ENCODE data around the gene S100A10. TPM values are rescaled to one million over a fixed set of nuclear protein-coding genes. Genes with fewer than 3 reads are reported as not detected.
A peak's percentile ranks its signal among the peaks of the same experiment; 100 is the strongest.

The S100A10 gene
- total RNA-seq, 2 donors from 2014 or later: 40.7 to 105 TPM

GRCh38 chr1:151981178-151981525, 12.5 kb downstream of the S100A10 start:
- TF ChIP-seq POLR2A (IDR thresholded peaks at IDR 0.05): no peak
- WGBS, 2 donors: 74 to 82% methylated on average over 5 of the region's 5 CpGs
- no peak overlapping the region for H3K4me3 ChIP-seq
- H3K9me3 ChIP-seq: no peaks in the 10 kb centered on the region
- no peak for DNase-seq
- no peaks in the 10 kb centered on the region for H3K27me3 ChIP-seq
- peaks cover 8% of the 10 kb centered on the region for H3K4me1 ChIP-seq
- no peak overlapping the region for H3K27ac ChIP-seq
- no peak for ATAC-seq
- H3K36me3 ChIP-seq (replicated peaks in 1 of 2; ENCODE audit: insufficient read depth in 1 of 2, low read depth in 2 of 2): peaks cover 0 to 4% of the 10 kb centered on the region in 2 donors
- intact Hi-C loops (cut with DNase I): no loop called here

GRCh38 chr1:151980287-151981177, 13.1 kb downstream of the S100A10 start:
- ATAC-seq (peak; percentile 27), DNase-seq (peak in 1 of 4 donors; percentile 31)
- 50 to 54% methylated on average over 5 of the region's 5 CpGs for WGBS, 2 donors
- Histone ChIP-seq H3K27me3 (no peaks in the 10 kb centered on the region), H3K4me1 (peaks cover 8% of the 10 kb centered on the region), H3K9me3 (no peaks in the 10 kb centered on the region), H3K4me3 (no peak overlapping the region), H3K27ac (peak overlapping the region in 2 of 4 donors; percentile 8 to 14), H3K36me3 (replicated peaks in 1 of 2; ENCODE audit: insufficient read depth in 1 of 2, low read depth in 2 of 2) (peaks cover 0 to 3% of the 10 kb centered on the region in 2 donors)
- no peak for TF ChIP-seq POLR2A (IDR thresholded peaks at IDR 0.05)
- TF ChIP-seq CTCF (IDR thresholded peaks at IDR 0.05): no peak
- intact Hi-C loops (cut with DNase I): no loop called here

GRCh38 chr1:151978922-151979321, 14.7 kb downstream of the S100A10 start:
- no peak for DNase-seq
- 32 to 43% methylated on average over 5 of the region's 5 CpGs for WGBS, 2 donors
- H3K4me3 ChIP-seq: no peak overlapping the region
- H3K4me1 ChIP-seq: peaks cover 15% of the 10 kb centered on the region
- H3K9me3 ChIP-seq: no peaks in the 10 kb centered on the region
- no peak for ATAC-seq
- H3K27ac ChIP-seq: no peak overlapping the region
- H3K27me3 ChIP-seq: no peaks in the 10 kb centered on the region
- TF ChIP-seq POLR2A (IDR thresholded peaks at IDR 0.05) (no peak), CTCF (IDR thresholded peaks at IDR 0.05) (no peak)
- intact Hi-C loops (cut with DNase I): no loop called here
- peaks cover 0 to 2% of the 10 kb centered on the region in 2 donors for H3K36me3 ChIP-seq (replicated peaks in 1 of 2; ENCODE audit: insufficient read depth in 1 of 2, low read depth in 2 of 2)

GRCh38 chr1:151977662-151978230, 15.9 kb downstream of the S100A10 start:
- Histone ChIP-seq H3K27me3 (no peaks in the 10 kb centered on the region), H3K36me3 (replicated peaks in 1 of 2; ENCODE audit: insufficient read depth in 1 of 2, low read depth in 2 of 2) (peaks cover 0 to 2% of the 10 kb centered on the region in 2 donors), H3K9me3 (no peaks in the 10 kb centered on the region), H3K27ac (no peak overlapping the region), H3K4me3 (no peak overlapping the region), H3K4me1 (peaks cover 21% of the 10 kb centered on the region)
- WGBS, 2 donors: 63 to 70% methylated on average over 5 of the region's 5 CpGs
- no peak for TF ChIP-seq CTCF (IDR thresholded peaks at IDR 0.05)
- TF ChIP-seq POLR2A (IDR thresholded peaks at IDR 0.05): no peak
- no peak for DNase-seq
- ATAC-seq: no peak
- intact Hi-C loops (cut with DNase I): no loop called here

GRCh38 chr1:151976858-151977257, 16.8 kb downstream of the S100A10 start:
- no peak overlapping the region for H3K27ac ChIP-seq
- DNase-seq: no peak
- intact Hi-C loops (cut with DNase I): no loop called here
- no peaks in the 10 kb centered on the region for H3K27me3 ChIP-seq
- H3K4me3 ChIP-seq: no peak overlapping the region
- H3K4me1 ChIP-seq: peaks cover 24% of the 10 kb centered on the region
- no peaks in the 10 kb centered on the region for H3K36me3 ChIP-seq (replicated peaks in 1 of 2; ENCODE audit: insufficient read depth in 1 of 2, low read depth in 2 of 2)
- no peak for TF ChIP-seq POLR2A (IDR thresholded peaks at IDR 0.05)
- TF ChIP-seq CTCF (IDR thresholded peaks at IDR 0.05): no peak
- 90% methylated on average over 3 of the region's 3 CpGs for WGBS, 2 donors
- no peak for ATAC-seq
- H3K9me3 ChIP-seq: no peaks in the 10 kb centered on the region

All from body of pancreas (tissue), 4 donors.